Eye (tissue), 1 donor: ENCODE results near the gene DENND1A.
"Not testable (repeated sequence)": the region's sequence is repeated elsewhere in the genome, so short reads cannot be mapped to it uniquely, and the experiment has no call there.

Experiments used
- DNase-seq: peaks from one replicate; pipeline ENCODE4 v3.0.0-alpha.2; 2015

The DENND1A gene

DNA sequence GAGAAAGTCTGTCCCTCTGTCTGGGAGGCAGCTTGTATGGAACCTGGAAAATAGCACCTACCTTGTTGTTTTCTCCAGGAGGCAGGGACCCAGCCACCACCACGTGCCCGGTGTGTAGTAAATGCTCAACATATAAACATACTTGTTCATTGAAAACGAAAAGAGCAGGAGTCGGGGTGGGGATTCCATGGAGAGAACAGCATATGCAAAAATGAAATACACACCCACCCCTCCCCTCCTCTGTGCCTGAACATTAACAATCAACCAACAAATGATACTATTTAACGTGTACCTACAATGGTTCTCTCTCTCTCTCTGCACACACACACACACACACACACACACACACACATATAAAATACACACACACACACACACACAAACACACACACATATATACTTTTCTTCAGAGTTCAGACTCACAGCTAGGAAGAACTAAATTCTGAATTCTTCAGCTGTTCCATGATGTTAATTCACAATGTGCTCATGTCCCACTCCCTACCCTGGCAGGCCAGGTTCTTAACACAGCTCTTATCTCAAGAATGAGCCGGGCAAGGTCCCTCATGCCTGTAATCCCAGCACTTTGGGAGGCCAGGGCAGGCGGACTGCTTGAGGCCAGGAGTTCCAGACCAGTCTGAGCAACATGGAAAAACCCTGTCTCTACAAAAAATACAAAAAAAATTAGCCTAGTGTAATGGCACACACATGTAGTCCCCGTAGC lies 16.3 kb upstream of the DENND1A start:
- DNase-seq, result no peak

DNA sequence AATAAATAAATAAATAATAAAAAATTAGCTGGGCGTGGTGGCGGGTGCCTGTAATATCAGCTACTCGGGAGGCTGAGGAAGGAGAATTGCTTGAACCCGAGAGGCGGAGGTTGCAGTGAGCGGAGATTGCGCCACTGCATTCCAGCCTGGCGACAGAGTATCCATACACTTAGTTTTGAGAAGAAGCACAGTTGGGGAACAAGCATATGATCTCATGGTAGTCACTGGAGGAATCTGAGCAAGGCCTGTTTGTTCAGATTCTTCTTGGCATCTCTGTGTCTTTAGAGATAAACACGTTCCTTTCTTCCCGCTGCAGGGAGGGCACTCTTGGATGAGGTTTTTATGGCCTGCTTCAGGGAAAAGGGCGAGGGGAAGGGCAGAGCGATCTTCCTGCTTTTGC lies 15.6 kb upstream of the DENND1A start:
- no peak for DNase-seq

DNA sequence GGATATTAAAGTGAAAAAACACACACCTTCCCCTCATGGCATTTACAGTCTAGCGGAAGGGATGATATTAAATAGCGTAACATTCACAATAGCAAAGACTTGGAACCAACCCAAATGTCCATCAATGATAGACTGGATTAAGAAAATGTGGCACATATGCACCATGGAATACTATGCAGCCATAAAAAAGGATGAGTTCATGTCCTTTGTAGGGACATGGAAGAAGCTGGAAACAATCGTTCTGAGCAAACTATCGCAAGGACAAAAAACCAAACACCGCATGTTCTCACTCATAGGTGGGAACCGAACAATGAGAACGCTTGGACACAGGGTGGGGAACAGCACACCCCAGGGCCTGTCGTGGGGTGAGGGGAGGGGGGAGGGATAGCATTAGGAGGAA lies 14.5 kb upstream of the DENND1A start:
- not testable (repeated sequence) for DNase-seq

DNA sequence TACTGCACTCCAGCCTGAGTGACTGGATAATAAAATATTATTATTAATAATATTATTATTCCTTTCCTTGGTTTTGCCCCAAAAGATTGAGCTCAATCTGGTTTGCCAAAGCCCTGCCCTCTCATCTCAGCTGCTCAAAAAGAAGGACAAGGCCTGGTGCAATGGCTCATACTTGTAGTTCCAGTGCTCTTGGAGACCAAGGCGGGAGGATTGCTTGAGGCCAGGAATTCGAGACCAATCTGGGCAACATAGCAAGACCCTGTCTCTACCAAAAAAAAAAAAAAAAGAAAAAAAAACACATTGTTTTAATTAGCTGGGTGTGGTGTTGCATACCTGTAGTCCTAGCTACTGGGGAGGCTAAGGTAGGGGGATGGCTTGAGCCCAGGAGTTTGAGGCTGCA lies 13.7 kb upstream of the DENND1A start:
- DNase-seq, result no peak

DNA sequence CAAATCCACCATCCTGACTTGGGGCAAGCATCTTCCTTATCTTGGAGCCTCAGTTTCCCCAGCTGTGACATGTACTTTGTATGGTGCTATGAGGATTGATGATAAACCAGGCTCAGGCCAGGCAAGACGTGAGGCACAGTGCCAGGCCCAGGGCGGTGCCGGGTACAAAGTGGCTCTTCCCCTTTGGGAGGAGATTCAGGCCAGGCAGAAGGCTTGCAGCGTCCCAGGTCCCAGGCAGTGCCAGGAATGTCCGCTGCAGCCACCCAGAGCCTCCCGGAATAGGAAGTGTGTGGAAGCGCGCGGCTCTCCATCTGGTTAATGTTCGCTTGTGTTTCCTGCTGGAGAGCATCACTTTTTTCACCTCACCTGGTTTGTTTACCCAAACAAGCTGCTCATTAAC lies 12.6 kb upstream of the DENND1A start:
- DNase-seq, result no peak

DNA sequence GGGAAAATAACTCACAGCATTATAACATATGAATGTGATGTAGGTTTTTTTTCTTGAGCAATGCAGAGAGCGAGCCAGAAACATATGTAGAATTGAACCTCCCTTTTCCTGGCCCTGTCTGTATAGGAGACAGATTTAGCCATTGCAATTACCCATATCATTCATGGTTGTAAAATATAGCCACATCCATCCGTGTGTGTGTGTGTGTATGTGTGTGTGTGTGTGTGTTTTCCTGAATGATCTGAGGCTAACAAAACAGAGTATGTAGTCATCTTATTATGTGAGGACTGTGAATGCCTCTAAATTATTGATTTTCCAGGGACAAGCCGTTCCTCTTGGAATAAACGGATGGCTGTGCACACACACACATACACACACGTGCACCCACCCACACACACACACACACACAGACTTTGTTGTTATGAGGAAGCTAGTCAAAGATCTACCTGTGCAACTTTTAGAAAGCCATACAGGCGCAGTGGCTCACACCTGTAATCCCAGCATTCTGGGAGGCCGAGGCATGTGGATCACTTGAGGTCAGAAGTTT lies 11.7 kb upstream of the DENND1A start:
- DNase-seq, result peak; percentile 54

DNA sequence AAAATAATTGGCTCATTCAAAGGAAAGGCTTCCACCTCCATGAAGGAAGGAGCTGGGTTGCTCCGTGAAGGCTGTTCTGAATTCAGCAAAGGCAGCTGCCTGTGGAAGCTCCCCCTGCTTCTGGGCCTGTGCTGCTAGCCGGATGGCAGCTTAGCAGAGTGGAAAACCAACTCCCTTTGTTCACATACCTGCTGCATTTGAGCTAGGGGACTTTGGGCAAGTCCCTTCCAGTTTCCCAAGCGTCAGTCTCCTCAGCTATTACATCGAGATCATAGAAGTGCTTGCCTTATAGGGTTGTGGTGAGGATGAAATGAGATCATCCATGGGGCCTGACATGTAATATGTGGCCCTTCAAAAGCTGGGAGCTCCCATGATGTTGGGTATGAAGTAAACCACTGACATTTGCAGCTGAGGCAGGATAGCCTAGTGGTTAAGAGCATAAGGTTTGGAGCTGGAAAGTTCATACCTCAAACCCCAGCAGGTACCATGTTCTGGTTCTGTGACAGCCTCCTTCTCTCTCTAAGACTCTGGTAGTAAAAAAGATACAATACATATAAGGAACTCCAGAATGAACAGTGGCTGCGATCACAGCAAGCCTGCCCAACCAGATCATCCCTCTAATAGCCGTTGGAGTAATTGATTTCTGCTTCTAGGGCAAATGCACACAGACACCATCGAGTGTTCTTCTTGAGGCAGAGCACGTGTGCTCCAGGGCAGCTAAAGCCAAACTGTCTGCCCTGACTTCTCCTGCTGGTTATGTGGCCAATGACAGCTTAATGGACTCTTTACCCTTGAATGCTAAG lies 11.0 kb upstream of the DENND1A start:
- DNase-seq, result no peak

DNA sequence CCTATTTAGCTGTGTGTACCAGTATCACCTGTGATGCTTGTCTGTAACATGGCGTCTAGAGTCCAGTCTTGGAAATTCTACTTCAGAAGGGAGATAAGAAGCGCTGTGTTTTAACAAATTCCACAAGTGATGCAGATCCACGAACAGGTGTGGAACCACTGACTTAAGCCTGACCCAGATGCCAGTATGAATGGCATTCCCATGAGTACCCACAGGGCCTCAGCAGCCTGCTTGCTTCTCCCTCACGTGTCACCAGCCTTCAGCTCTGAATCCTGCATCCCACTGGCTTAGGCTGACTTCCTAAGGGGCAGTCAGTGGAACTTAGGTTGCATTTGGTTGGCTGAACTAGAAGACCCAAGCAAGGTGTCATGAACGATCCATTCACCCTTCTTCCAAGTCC lies 8.5 kb upstream of the DENND1A start:
- no peak for DNase-seq

DNA sequence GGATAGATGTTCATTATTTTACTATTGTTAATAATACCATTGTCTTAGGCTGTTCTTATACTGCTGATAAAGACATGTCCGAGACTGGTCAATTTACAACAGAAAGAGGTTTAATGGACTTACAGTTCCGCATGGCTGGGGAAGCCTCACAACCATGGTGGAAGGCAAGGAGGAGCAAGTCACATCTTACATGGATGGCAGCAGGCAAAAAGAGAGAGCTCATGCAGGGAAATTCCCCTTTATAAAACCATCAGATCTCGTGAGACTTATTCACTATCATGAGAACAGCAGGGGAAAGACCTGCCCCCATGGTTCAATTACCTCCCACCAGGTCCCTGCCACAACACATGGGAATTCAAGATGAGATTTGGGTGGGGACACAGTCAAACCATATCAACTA lies 6.6 kb upstream of the DENND1A start:
- DNase-seq, result not testable (repeated sequence)

DNA sequence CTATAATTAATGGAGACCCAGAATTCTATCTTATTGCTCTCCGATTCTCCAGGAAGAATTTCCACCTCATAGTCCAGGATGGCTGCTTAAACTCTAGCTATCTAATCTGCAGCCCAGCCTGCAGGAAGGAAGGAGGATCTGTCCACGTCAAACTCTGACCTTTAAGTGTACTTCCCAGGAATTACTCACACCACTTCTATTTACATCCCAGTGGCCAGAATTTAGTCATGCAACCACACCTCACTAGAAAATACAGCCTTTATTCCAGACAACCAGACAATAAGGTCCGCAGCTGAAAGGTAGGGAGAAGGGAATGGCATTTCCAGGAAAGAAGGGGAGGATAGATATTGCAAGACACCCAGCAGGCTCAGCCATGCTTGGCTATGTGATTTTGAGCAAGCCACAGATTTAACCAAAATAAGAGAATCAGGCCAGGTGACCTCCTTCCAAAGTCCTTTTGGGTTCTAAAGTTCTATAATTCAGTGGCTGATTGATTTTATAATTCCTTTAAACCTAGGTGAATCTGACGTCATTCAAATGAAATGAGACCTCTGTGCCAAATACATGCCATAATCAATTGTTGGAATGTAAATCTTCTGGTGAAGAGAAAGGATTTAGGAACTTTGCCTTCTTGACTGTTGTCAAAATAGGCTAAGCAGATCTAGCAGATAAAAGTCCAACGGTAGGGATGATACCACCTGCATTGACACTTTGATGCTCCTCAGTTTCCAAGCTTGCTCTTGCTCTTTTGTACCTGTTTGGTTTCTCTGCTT lies 3.7 kb upstream of the DENND1A start:
- DNase-seq, result no peak

DNA sequence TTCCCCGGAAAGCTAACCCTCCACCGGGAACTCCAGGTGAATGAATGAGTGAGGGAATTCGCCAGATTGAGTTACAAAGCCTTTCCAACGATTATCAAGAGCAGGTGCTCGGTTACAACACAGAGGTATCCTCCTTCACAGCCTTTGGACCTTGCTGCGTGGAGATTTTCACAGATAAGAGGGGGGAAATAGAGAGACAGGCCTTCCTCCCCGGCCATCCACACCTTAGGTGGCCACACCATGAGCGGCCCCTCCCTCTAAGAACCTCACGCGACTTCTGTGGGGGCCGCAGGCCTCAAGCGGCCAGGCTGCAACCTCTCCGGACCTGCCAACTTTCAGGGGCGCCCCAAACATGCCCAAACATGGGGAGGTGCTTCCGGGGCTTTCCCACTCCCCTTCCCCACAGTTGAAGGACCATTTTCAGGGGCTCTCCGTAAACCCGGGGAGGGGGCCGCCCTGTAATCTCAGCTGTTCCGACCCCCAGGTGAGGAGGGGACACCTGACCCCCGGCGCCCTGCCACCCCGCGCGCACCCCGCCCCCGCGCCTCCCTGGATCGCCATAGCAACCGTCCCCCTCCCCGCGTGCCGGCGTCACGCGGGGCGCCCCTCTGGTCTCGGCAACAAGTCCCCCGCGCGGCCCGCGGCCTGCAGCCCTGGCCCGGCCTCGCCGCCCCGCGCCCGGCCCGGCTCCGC lies 603 bp downstream of the DENND1A start:
- DNase-seq, result peak; percentile 53

DNA sequence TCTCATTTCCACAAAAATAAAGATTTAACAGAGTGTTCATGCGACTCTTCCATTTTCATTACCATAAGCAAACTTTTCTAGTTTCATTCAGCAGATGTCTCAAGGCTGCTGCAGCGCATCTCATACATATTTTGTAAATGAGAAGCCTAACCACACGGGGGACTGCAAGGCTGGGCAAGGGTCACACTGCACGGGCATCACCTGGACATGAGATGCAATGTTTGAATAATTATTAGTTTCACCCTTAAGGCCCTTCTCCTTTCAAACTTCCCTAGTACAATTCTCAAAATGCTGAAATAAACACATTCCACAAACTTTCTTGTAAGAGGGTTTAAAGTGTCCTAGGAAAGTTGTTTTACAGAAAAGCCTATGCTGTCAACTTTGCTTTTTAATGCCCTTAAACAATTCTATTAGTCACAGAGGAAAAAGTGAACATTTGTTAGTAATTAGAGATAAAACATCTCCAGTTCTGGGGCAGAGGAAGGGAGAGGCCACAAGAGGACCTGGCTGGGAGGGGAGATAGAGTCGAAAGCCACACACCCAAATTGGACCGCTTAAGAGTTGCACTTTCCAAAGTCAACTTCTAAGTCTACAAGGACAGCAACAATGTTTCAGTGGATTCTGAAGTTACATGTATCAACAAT lies 1.3 kb downstream of the DENND1A start:
- DNase-seq, result no peak

DNA sequence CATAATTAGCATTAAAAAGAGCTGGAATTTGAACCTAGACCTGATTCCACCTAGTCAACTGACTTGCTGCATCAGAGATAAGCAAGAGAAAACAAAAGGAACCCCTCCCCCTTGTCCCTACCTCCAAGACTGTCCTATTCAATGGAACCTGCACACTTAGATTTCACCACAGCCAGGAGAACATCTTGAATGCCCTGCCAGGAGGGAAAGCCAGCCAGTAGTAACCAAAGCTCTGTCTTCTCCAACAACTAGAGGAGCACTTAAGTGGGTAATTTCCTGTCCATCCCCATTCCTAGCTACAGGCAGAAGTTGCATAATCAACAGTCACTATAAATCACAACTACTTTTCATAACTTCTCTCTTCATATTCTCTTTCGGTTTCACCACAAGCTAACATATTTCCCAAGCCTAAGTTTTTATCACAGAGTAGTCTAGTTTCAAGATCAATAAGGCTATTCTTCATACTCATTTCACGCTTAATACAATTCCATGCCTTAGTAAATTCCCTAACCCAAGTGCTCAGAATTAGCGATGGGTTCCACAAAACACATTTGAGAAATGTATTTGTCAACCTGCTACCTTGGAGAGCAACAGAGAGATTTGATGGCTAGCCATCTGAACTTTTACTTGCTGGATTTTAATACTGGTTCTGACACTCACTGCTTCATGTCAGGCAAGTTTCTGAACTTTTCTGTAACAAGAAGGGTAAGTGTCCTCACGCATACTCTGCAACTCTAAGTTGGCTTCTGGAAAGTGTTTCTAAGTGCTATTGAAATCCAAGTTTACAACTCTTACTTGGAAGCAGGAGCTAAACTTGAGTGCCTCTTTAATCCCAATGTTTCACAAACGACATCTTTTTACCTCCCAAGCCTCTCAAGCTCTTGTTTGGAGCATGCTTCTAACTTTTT lies 2.0 kb downstream of the DENND1A start:
- DNase-seq, result peak; percentile 29

DNA sequence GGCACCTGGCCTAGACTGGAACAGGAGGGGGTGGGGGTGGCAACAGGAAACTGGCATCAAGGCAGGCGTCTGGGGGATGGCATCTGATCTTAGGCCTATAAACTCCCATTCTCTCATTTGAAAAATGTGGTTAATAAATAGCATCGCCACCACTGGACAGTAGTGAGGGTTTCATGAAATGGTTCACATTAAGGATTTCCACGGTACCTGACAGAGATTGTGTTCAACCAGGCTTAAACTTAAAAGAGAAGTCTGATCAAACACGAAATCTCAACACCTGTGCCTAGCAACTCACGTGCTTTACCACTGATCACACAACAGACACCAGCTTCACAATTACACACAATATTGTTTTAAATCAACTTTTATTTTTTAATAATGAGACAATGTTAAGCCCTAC lies 3.0 kb downstream of the DENND1A start:
- no peak for DNase-seq

DNA sequence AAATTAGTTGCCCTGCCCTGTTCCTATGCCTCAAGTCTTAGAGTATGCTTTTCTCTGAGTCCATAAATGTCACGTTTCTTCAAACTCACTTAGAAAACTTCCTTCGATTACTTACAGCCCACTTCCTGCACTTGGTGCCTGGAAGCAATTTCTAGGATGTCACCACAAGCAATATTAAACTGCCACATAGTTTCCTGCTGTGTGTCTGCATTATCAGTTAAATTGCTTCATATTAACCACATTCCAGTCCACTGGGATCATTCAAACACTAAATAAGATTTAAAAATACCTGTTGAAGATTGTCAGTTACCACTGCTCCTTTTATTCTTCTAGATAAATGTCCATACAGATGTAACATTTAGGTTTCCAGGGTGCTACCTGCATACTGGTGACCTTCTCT lies 4.1 kb downstream of the DENND1A start:
- DNase-seq, result peak; percentile 56

DNA sequence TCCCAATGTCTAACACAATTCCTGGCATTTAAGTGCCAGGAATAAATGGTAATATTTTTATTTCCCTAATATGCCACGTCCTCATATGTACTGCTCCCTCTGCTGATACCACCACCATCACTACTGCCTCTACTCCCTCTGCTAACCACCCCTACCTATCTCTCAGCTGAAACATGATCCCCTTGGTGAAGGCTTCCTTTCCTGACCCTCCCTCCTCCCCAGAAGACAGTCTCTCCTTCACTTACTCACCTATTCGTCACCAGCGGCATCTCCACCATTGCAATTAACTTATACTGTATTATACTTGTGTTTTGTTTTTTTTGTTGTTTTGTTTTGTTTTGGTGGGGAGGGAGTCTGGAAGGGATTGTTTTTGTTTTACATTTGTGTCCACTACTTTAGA lies 4.8 kb downstream of the DENND1A start:
- DNase-seq, result no peak

DNA sequence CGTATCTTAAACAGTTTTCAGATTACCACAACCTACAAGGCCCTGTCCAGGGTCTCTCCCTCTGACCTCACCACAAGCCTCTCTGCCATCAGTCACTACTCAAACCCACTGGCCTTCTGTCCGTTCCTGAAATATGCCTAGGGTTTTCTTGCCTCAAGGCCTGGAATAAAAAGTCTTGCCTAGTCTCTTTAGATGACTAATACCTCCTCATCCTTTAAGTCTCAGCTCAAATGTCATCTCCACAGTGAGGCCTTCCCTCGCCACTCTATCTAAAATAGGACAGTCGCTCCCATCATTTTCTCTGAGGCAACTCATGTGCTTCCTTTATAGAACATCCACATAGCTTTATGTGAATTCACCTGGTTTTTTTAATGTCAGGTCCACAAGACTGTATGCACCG lies 5.2 kb downstream of the DENND1A start:
- no peak for DNase-seq

DNA sequence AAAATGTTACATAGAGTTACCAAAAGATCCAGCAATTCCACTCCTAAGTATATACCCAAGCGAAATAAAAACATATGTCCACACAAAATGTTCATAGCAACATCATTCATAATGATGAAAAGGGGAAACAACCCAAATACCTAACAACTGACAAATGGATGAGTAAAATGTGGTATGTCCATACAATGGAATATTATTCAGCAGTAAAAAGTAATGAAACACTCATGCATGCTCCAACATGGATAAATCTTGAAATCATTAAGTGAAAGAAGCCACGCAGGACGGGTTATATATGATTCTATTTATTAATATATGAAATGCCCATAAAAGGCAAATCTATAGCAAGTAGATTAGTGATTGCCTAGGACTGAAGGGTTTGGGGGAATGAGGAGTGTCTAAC lies 6.0 kb downstream of the DENND1A start:
- no peak for DNase-seq

DNA sequence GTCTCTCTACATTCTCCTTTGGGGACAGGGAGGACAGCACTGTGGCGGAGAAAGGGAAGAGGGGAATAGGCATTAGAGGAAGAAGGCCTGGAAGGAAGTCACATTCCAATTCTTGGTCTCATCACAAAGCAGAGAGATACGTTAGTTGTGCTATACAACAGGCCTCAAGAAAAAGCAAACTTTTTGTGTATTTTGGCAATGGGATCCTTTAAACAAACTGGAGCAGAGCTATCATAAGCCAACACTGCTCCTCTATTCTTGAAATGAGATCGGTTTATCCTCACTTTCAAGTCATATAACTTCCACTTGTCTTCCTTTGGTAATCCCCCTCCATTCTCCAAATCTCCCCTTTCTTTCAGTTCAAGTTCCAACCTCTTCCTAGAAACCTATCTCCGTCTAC lies 6.5 kb downstream of the DENND1A start:
- no peak for DNase-seq

DNA sequence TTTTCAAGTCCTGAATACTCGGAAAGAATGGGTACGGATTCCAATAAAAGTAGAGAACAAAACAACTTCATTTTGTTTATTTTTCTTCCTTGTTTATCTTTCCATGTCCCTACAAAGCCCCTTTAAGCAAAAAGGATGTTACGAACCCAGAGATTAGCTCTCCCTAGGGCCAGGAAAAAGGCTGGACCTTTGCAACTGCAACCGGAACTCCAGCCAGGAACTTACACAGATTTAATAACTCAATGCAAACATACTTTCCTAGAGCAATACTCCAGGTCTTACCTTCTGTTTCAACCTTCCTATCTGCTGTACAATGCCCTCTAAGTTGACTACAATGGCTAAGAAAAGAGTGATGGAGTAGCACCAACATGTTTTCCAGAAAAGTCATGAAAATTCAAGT lies 7.0 kb downstream of the DENND1A start:
- no peak for DNase-seq

DNA sequence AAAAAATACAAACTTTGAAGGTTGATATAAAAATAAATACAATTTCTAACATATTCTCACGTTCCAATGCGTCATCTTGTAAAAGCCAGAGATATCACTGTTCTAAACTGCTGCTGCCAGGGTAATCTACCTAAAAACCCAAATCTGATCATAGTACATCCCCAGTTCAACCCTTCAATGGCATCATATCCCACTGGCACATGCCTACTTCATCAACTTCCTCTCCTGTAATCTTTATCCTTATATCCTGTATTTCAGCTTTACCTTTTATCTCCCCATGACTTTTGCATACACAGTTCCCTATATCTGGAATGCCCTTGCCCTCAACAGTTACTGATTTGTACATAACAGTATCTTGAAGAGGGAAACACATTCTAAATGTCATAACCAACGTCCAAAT lies 7.5 kb downstream of the DENND1A start:
- DNase-seq, result no peak
